OCI-LY3 (cell line): ENCODE data around the gene MYL5.

Experiments
- CTCF ChIP-seq: fragments of 200-600, 300-600 bp; sonication (generic); IDR thresholded peaks from 2 replicates; pipeline ENCODE4 v1.5.1; 2014; ENCODE audit warnings: antibody characterized with exemption, low read length, low read depth
- EZH2phosphoT487 ChIP-seq: fragments of 200-600 bp; shearing (Covaris generic); IDR thresholded peaks from 2 replicates; pipeline ENCODE4 v1.6.1; 2018; ENCODE audit warnings: antibody characterized with exemption, mixed run types, low read depth

GRCh38 chr4:663438-664428, 10.6 kb upstream of the MYL5 start:
- no peak for TF ChIP-seq CTCF
- no peak for TF ChIP-seq EZH2phosphoT487
